AG10803 (cell line): ENCODE data around the gene ZNF75A.
"Not testable (repeated sequence)": the region's sequence is repeated elsewhere in the genome, so short reads cannot be mapped to it uniquely, and the experiment has no call there.

Source experiments
- DNase-seq: peaks from one replicate; pipeline ENCODE4 v3.0.0; 2010; ENCODE audit warnings: low read depth
- H3K4me3 ChIP-seq: 2 replicates; pipeline ENCODE4 v1.5.1; 2011; ENCODE audit warnings: mild to moderate bottlenecking, low read length, control low read depth
- TF ChIP-seq, protein P1 (sequence below): conservative IDR thresholded peaks from 2 replicates; pipeline ENCODE4 v1.5.1; 2011; ENCODE audit warnings: mild to moderate bottlenecking, low read length, control low read depth, inconsistent platforms

ZNF75A gene

DNA sequence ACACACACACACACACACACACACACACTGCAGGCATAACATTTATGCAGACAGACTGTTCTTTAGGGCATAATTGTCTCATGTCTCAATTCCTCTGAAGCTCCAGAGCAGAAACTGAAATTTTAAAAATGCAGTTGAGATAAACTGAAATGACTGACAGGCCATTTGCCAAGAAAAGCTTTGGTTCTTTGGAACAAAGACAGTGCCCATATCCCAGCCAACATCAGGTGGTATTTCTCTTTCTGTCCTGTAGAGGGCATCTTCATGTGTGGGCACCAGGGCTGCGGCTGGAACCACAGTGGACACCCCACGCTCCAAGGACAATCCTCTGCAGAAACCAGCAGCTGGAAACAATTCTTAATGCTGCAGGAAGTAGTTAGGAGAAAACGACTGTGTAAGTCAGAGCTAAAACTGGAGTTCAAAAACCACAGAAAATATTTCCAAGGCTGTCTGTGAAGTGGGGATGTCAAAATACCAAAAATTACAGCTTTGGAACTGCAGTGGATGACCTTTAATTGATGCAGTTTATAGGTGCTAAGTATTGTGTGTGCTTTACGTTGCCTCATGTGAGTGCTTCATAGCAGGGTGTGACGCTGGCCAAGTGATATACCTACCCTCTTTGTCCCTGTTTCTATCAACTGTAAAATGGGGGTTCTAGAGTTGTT, 38.3 kb upstream of the ZNF75A start:
- TF ChIP-seq, protein P1, sequence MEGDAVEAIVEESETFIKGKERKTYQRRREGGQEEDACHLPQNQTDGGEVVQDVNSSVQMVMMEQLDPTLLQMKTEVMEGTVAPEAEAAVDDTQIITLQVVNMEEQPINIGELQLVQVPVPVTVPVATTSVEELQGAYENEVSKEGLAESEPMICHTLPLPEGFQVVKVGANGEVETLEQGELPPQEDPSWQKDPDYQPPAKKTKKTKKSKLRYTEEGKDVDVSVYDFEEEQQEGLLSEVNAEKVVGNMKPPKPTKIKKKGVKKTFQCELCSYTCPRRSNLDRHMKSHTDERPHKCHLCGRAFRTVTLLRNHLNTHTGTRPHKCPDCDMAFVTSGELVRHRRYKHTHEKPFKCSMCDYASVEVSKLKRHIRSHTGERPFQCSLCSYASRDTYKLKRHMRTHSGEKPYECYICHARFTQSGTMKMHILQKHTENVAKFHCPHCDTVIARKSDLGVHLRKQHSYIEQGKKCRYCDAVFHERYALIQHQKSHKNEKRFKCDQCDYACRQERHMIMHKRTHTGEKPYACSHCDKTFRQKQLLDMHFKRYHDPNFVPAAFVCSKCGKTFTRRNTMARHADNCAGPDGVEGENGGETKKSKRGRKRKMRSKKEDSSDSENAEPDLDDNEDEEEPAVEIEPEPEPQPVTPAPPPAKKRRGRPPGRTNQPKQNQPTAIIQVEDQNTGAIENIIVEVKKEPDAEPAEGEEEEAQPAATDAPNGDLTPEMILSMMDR = peak; percentile 81
- no peak overlapping the region for H3K4me3 ChIP-seq
- peak; percentile 95 for DNase-seq

DNA sequence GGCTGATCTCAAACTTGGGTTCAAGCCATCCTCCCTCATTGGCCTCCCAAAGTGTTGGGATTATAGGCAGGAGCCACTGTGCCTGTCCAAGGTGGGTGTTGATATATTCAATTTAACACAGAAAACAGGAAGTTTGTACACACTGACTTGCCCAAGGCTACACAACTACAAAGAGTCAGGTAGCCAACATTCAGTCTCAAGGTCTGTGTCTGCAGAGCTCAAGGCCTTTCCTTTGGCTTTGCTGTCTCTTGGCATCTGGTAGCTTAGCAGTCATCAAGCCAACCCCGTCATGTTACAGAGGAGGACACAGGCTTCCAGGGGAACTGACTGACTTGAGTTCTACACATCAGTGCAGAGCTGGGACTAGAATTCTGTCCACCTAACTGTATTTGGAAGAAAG, 37.0 kb upstream of the ZNF75A start:
- DNase-seq = no peak
- H3K4me3 ChIP-seq = no peak overlapping the region
- TF ChIP-seq, protein P1 = no peak

DNA sequence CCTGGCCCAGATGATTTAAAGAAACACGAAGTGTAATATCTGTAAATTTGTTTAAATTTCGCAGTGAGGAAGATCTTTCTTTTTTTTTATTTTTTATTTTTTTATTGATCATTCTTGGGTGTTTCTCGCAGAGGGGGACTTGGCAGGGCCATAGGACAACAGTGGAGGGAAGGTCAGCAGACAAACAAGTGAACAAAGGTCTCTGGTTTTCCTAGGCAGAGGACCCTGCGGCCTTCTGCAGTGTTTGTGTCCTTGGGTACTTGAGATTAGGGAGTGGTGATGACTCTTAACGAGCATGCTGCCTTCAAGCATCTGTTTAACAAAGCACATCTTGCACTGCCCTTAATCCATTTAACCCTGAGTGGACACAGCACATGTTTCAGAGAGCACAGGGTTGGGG, 34.6 kb upstream of the ZNF75A start:
- not testable (repeated sequence) for H3K4me3 ChIP-seq, DNase-seq

DNA sequence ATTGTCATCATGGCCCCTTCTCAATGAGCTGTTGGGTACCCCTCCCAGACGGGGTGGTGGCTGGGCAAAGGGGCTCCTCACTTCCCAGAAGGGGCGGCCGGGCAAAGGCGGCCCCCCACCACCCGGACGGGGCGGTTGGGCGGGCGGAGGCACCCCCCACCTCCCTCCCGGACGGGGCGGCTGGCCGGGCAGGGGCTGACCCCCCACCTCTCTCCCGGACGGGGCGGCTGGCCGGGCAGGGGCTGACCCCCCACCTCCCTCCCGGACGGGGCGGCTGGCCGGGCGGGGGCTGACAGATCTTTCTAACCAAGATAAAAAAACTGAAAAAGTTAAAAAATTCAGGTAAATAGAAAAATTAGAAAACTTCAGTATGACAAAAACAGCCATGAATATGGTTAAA, 34.0 kb upstream of the ZNF75A start:
- H3K4me3 ChIP-seq, DNase-seq: not testable (repeated sequence)

DNA sequence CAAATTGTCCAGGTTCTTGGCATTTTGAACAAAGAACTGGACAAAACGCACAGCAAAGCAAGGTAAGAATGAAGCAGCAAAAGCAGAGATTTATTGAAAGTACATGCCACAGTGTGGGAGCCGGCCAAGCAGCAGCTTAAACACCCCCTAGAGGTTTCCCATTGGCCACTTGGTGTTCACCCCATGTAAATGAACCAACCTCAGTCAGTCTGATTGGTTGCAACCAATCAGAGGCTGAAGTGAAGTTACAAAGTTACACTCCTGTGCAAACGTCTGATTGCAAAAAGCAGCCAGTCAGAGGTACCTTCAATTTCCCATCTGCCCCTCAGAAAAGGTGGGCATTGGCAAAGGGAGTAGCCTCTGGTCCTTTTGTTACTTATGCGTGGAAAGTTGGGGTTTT, 30.8 kb upstream of the ZNF75A start:
- no peak for DNase-seq
- TF ChIP-seq, protein P1 = no peak
- H3K4me3 ChIP-seq = no peak overlapping the region

DNA sequence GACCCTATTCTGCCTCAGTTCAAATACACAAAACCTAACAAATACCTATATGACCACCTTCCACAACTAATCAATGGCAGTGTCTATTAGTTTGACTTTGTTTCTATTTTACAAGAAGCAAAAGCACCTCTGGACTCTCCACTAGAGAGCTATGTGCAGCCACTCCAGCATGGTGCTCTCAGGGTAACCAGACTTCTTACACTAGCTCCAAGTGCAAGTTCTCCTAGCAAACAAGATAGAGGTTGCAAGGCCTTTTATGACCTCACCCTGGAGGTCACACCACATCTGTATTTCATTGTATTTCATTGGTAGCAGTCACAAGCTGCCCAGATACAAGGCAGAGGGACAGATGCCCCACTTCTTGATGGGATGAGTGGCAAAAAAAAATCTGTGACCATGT, 30.4 kb upstream of the ZNF75A start:
- TF ChIP-seq, protein P1 = no peak
- DNase-seq = no peak
- no peak overlapping the region for H3K4me3 ChIP-seq

DNA sequence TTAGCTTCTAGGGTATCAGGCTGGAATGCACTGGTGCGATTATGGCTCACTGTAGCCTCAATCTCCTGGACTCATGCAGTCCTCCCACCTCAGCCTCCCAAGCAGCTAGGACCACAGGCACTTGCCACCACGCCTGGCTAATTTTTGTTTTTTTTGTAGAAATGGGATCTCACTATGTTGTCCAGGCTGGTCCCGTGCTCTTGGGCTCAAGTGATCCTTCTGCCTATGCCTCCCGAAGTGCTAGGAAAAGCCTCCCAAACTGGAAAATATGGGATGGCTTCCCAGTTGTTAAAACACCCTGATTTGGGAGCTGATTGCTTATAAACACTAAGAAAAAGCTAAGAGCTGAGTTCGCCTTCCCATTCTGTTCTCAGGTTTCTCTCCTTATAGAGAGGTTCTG, 28.6 kb upstream of the ZNF75A start:
- DNase-seq = no peak
- H3K4me3 ChIP-seq = no peak overlapping the region
- TF ChIP-seq, protein P1 = no peak

DNA sequence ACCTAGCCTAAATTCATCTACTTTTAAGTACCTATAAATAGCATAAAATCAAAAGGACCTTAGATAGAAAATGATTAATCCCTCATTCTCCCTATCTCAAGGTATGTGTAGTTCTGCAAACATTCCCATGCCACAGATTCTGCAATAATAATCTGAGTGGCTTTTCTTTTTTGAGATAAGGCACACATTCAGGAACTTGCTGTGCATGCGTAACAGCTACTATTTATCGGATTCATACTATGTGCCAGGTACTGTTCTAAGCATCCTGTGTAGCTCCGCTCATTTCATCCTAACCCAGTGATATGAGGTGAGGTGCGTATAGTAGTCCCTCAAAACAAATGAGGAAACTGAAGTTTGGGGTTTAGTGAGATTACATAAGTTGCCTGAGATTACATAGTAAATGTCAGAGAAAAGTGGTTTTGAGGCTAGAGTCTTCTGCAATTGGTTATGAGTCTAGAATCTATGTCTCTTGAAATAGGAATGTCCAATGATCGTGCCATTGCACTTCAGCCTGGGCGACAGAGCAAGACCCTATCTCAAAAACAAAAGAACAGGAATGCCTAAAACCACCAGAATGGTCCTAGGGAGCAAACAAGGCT, 24.0 kb upstream of the ZNF75A start:
- TF ChIP-seq, protein P1 = no peak
- no peak for DNase-seq
- H3K4me3 ChIP-seq = no peak overlapping the region
